HG03139 (cell line): ENCODE data around the gene ATP6AP1.

Source experiments
- ATAC-seq: cut with Tn5 transposase; IDR thresholded peaks from one replicate; pipeline ENCODE4 v1.9.1; 2021; ENCODE audit not compliant: unreplicated experiment

ATP6AP1 gene

GRCh38 chrX:154443992-154444754 lies 15.7 kb downstream of the ATP6AP1 start, which contains the start of gene FAM50A:
Gene FAM50A (plus strand): TSS chrX:154444141. CDS start chrX:154444236, 95 bp downstream.
- ATAC-seq, result peak; percentile 84

GRCh38 chrX:154444755-154445246 lies 16.3 kb downstream of the ATP6AP1 start:
- no peak for ATAC-seq

GRCh38 chrX:154445776-154446175 lies 17.3 kb downstream of the ATP6AP1 start:
- ATAC-seq, result no peak

- ATAC-seq, result no peak
Observed at GRCh38 chrX:154446430-154446829, 18.0 kb downstream of the ATP6AP1 start.

GRCh38 chrX:154448484-154448883 lies 20.0 kb downstream of the ATP6AP1 start:
- no peak for ATAC-seq

- no peak for ATAC-seq
Observed at GRCh38 chrX:154449618-154450017, 21.1 kb downstream of the ATP6AP1 start.

- no peak for ATAC-seq
Observed at GRCh38 chrX:154450312-154450711, 21.8 kb downstream of the ATP6AP1 start.

- no peak for ATAC-seq
Observed at GRCh38 chrX:154452823-154453222, 24.3 kb downstream of the ATP6AP1 start.

GRCh38 chrX:154457491-154458115 lies 29.1 kb downstream of the ATP6AP1 start:
- ATAC-seq, result peak; percentile 59

- peak; percentile 40 for ATAC-seq
Observed at GRCh38 chrX:154458116-154458953, 29.9 kb downstream of the ATP6AP1 start, which contains the start of gene PLXNA3. Gene PLXNA3 (plus strand): TSS chrX:154458281. CDS start chrX:154460184, 1,903 bp downstream.

- ATAC-seq, result no peak
Observed at GRCh38 chrX:154458954-154459778, 30.7 kb downstream of the ATP6AP1 start.

GRCh38 chrX:154459832-154460231 lies 31.4 kb downstream of the ATP6AP1 start:
- no peak for ATAC-seq

GRCh38 chrX:154460326-154460725 lies 31.8 kb downstream of the ATP6AP1 start:
- ATAC-seq, result no peak

- no peak for ATAC-seq
Observed at GRCh38 chrX:154462396-154462795, 33.9 kb downstream of the ATP6AP1 start.

GRCh38 chrX:154463611-154464220 lies 35.2 kb downstream of the ATP6AP1 start:
- ATAC-seq, result no peak

GRCh38 chrX:154464806-154465365 lies 36.4 kb downstream of the ATP6AP1 start:
- ATAC-seq, result no peak

GRCh38 chrX:154465601-154466000 lies 37.1 kb downstream of the ATP6AP1 start:
- ATAC-seq, result no peak

GRCh38 chrX:154466036-154466435 lies 37.6 kb downstream of the ATP6AP1 start:
- ATAC-seq, result no peak

- no peak for ATAC-seq
Observed at GRCh38 chrX:154466907-154467306, 38.4 kb downstream of the ATP6AP1 start.

GRCh38 chrX:154467556-154467955 lies 39.1 kb downstream of the ATP6AP1 start:
- no peak for ATAC-seq
